K562 (cell line): ENCODE measurements around the gene TUT1. TPM values are rescaled to one million over a fixed set of nuclear protein-coding genes. Genes with fewer than 3 reads are reported as not detected.

Source experiments
- ASH1L ChIP-seq: fragments of 450-650 bp; IDR thresholded peaks from 2 replicates; pipeline ENCODE4 v1.6.1; 2018; ENCODE audit warnings: borderline replicate concordance, mild to moderate bottlenecking, low read depth; ENCODE audit not compliant: partially characterized antibody
- ATF1 ChIP-seq, 2 experiments: fragments of 450-650 bp in 1 of 2; IDR thresholded peaks; 2 replicates each; pipeline ENCODE4 v1.6.1; 2016; ENCODE audit warnings: missing compliant biosample characterization in 1 of 2, missing genetic modification characterization in 1 of 2
- CCNT2 ChIP-seq: IDR thresholded peaks from 2 replicates; pipeline ENCODE4 v1.6.1; 2011; ENCODE audit warnings: borderline replicate concordance, low read depth, mild to moderate bottlenecking, moderate library complexity, mixed read lengths, low read length; ENCODE audit not compliant: insufficient read length; ENCODE audit errors: extremely low read depth
- ILF3 ChIP-seq: fragments of 450-650 bp; IDR thresholded peaks from 2 replicates; pipeline ENCODE4 v1.6.1; 2018; ENCODE audit warnings: antibody characterized with exemption, mild to moderate bottlenecking, moderate library complexity, borderline replicate concordance
- L3MBTL2 ChIP-seq: fragments of 450-650 bp; IDR thresholded peaks from 2 replicates; pipeline ENCODE4 v1.6.1; 2016; ENCODE audit warnings: mild to moderate bottlenecking, moderate library complexity
- LARP7 ChIP-seq: fragments of 450-650 bp; IDR thresholded peaks from 2 replicates; pipeline ENCODE4 v1.6.1; 2016
- NEUROD1 ChIP-seq: fragments of 150-350 bp; IDR thresholded peaks from 2 replicates; pipeline ENCODE4 v1.6.1; 2014; ENCODE audit warnings: borderline replicate concordance, low read length, low read depth; ENCODE audit not compliant: partially characterized antibody
- NR2C1 ChIP-seq, 2 experiments: fragments of 450-650 bp; IDR thresholded peaks; 2 replicates each; pipeline ENCODE4 v1.6.1; 2017; ENCODE audit warnings: mild to moderate bottlenecking in 2 of 2, antibody characterized with exemption in 1 of 2, inconsistent platforms in 1 of 2, missing compliant biosample characterization in 1 of 2, missing genetic modification characterization in 1 of 2
- RBFOX2 ChIP-seq: fragments of 200-400 bp; formaldehyde crosslinking; IDR thresholded peaks from 2 replicates; pipeline ENCODE4 v1.6.1; 2017; ENCODE audit warnings: low read depth, mild to moderate bottlenecking, low read length, moderate library complexity
- ZNF311 ChIP-seq: fragments of 250-450 bp; sonication (Bioruptor Pico); IDR thresholded peaks from 2 replicates; pipeline ENCODE4 v1.4.0; 2020; ENCODE audit warnings: mild to moderate bottlenecking, moderate library complexity
- ZNF764 ChIP-seq: fragments of 250-450 bp; sonication (Bioruptor Pico); IDR thresholded peaks from 2 replicates; pipeline ENCODE4 v1.4.0; 2020; ENCODE audit warnings: low read depth, mild to moderate bottlenecking, moderate library complexity
- polyA plus RNA-seq, 8 experiments: library from polyadenylated mRNA; depleted of rRNA in 4 of 8; stranded (reverse) in 5 of 8; unstranded in 3 of 8; fragments of >200 nt; fragmentation: Nextera tagmentation in 2 of 8; fragmentation: Illumina TruSeq in 1 of 8; extraction: Ambion mirVana in 2 of 8; extraction: Trizol in 1 of 8; gene quantifications; 2 replicates each; pipeline versions ENCODE4 v1.2.1 to v1.2.3, GENCODE V29; 2011 to 2014; ENCODE audit warnings: inconsistent platforms in 1 of 8, missing spikeins in 1 of 8
- total RNA-seq, 7 experiments: library from RNA; depleted of rRNA in 6 of 7; stranded (reverse); fragments of >200 nt in 6 of 7; fragmentation: Illumina TruSeq in 2 of 7; extraction: Trizol in 2 of 7; gene quantifications; 2 replicates each; pipeline versions ENCODE4 v1.2.1 to v1.2.3, GENCODE V29; 2011 to 2021; ENCODE audit warnings: low replicate concordance in 1 of 7
- TF ChIP-seq, protein P1 (sequence below): fragments of 450-650 bp; formaldehyde crosslinking; IDR thresholded peaks from 2 replicates; pipeline ENCODE4 v1.4.0; 2022; ENCODE audit warnings: mild to moderate bottlenecking, moderate library complexity
- TF ChIP-seq, protein P2 (sequence below): sonication (generic); formaldehyde crosslinking; IDR thresholded peaks from 2 replicates; pipeline ENCODE4 v1.8.1; 2023; ENCODE audit warnings: missing genetic modification reagents, mild to moderate bottlenecking, borderline replicate concordance
- TF ChIP-seq, protein P3 (sequence below): fragments of 450-650 bp; formaldehyde crosslinking; IDR thresholded peaks from 2 replicates; pipeline ENCODE4 v1.4.0; 2020; ENCODE audit warnings: mild to moderate bottlenecking, moderate library complexity
- TF ChIP-seq, protein P4 (sequence below): fragments of 450-650 bp; formaldehyde crosslinking; IDR thresholded peaks from 2 replicates; pipeline ENCODE4 v1.4.0; 2022; ENCODE audit warnings: missing genetic modification characterization
- TF ChIP-seq, protein P5 (sequence below): fragments of 450-650 bp; IDR thresholded peaks from 2 replicates; pipeline ENCODE4 v1.6.1; 2016; ENCODE audit warnings: borderline replicate concordance

The TUT1 gene
- total and polyA plus RNA-seq, 9 of the 15 experiments (the other 6 are each of a cell fraction or from before 2014, with no cell fraction given), result 0.66 to 44.3 (median 15.7) TPM

DNA sequence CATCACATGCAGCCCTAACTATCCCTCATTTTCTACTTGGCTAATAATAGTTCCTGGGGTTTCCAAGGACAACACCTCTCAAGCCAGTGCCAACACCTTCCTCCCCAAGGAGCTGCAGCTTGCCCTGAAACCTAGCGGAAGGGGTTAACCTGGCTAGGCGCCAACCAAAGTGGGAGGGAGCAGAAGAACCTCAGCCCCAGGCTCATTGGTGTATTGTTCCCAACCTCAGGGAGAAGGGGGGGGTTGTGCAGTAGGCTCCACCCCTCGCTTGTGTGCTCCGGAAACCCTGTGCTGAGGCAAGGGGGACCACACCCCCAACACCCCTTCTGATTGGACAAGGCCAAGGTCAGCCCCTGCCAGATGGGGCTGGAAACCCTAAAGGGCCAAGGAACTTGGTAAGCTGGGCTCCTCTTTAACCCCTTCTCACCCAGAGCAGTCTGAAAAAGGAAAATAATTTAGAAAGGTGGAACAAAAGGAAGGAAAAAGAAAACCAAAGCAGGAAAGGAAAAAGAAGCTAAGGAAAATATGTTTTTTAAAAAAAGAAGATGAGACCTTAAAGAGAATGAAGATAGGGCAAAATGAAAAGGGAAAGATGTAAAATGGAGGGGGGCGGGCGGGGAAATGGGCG, 7.9 kb upstream of the TUT1 start (continued):
- TF ChIP-seq, protein P1, sequence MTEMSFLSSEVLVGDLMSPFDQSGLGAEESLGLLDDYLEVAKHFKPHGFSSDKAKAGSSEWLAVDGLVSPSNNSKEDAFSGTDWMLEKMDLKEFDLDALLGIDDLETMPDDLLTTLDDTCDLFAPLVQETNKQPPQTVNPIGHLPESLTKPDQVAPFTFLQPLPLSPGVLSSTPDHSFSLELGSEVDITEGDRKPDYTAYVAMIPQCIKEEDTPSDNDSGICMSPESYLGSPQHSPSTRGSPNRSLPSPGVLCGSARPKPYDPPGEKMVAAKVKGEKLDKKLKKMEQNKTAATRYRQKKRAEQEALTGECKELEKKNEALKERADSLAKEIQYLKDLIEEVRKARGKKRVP (CRISPR knock-in tag), result no peak
- no peak for TF ChIP-seq ATF1 (CRISPR knock-in tag; IDR thresholded peaks at IDR 0.05)
- TF ChIP-seq ATF1 (tag; IDR thresholded peaks at IDR 0.05), result peak; percentile 66
- TF ChIP-seq, protein P2, sequence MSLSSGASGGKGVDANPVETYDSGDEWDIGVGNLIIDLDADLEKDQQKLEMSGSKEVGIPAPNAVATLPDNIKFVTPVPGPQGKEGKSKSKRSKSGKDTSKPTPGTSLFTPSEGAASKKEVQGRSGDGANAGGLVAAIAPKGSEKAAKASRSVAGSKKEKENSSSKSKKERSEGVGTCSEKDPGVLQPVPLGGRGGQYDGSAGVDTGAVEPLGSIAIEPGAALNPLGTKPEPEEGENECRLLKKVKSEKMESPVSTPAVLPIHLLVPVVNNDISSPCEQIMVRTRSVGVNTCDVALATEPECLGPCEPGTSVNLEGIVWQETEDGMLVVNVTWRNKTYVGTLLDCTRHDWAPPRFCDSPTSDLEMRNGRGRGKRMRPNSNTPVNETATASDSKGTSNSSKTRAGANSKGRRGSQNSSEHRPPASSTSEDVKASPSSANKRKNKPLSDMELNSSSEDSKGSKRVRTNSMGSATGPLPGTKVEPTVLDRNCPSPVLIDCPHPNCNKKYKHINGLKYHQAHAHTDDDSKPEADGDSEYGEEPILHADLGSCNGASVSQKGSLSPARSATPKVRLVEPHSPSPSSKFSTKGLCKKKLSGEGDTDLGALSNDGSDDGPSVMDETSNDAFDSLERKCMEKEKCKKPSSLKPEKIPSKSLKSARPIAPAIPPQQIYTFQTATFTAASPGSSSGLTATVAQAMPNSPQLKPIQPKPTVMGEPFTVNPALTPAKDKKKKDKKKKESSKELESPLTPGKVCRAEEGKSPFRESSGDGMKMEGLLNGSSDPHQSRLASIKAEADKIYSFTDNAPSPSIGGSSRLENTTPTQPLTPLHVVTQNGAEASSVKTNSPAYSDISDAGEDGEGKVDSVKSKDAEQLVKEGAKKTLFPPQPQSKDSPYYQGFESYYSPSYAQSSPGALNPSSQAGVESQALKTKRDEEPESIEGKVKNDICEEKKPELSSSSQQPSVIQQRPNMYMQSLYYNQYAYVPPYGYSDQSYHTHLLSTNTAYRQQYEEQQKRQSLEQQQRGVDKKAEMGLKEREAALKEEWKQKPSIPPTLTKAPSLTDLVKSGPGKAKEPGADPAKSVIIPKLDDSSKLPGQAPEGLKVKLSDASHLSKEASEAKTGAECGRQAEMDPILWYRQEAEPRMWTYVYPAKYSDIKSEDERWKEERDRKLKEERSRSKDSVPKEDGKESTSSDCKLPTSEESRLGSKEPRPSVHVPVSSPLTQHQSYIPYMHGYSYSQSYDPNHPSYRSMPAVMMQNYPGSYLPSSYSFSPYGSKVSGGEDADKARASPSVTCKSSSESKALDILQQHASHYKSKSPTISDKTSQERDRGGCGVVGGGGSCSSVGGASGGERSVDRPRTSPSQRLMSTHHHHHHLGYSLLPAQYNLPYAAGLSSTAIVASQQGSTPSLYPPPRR (CRISPR knock-in tag), result peak; percentile 64; the same call in 1 of the 2 replicates
- TF ChIP-seq ASH1L, result peak; percentile 60
- TF ChIP-seq, protein P3, sequence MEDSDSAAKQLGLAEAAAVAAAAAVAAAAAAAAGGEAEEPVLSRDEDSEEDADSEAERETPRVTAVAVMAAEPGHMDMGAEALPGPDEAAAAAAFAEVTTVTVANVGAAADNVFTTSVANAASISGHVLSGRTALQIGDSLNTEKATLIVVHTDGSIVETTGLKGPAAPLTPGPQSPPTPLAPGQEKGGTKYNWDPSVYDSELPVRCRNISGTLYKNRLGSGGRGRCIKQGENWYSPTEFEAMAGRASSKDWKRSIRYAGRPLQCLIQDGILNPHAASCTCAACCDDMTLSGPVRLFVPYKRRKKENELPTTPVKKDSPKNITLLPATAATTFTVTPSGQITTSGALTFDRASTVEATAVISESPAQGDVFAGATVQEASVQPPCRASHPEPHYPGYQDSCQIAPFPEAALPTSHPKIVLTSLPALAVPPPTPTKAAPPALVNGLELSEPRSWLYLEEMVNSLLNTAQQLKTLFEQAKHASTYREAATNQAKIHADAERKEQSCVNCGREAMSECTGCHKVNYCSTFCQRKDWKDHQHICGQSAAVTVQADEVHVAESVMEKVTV, result no peak
- TF ChIP-seq, protein P4, sequence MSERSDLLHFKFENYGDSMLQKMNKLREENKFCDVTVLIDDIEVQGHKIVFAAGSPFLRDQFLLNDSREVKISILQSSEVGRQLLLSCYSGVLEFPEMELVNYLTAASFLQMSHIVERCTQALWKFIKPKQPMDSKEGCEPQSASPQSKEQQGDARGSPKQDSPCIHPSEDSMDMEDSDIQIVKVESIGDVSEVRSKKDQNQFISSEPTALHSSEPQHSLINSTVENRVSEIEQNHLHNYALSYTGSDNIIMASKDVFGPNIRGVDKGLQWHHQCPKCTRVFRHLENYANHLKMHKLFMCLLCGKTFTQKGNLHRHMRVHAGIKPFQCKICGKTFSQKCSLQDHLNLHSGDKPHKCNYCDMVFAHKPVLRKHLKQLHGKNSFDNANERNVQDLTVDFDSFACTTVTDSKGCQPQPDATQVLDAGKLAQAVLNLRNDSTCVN (CRISPR knock-in tag), result no peak
- peak; percentile 57 for TF ChIP-seq NEUROD1
- TF ChIP-seq, protein P5, sequence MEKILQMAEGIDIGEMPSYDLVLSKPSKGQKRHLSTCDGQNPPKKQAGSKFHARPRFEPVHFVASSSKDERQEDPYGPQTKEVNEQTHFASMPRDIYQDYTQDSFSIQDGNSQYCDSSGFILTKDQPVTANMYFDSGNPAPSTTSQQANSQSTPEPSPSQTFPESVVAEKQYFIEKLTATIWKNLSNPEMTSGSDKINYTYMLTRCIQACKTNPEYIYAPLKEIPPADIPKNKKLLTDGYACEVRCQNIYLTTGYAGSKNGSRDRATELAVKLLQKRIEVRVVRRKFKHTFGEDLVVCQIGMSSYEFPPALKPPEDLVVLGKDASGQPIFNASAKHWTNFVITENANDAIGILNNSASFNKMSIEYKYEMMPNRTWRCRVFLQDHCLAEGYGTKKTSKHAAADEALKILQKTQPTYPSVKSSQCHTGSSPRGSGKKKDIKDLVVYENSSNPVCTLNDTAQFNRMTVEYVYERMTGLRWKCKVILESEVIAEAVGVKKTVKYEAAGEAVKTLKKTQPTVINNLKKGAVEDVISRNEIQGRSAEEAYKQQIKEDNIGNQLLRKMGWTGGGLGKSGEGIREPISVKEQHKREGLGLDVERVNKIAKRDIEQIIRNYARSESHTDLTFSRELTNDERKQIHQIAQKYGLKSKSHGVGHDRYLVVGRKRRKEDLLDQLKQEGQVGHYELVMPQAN, result no peak; the same call in 1 of the 2 replicates
- no peak for TF ChIP-seq ZNF764 (CRISPR knock-in tag)
- 0 out of 2 replicates have a peak, but pooled peaks have one; percentile 25 for TF ChIP-seq LARP7
- peak; percentile 74 for TF ChIP-seq NR2C1 (IDR thresholded peaks at IDR 0.05)
- peak; percentile 73 for TF ChIP-seq NR2C1 (tag; IDR thresholded peaks at IDR 0.05)
- peak; percentile 39 for TF ChIP-seq CCNT2
- peak; percentile 49 for TF ChIP-seq L3MBTL2
- no peak for TF ChIP-seq ZNF311 (CRISPR knock-in tag)
- TF ChIP-seq ILF3, result no peak
- TF ChIP-seq RBFOX2, result peak; percentile 70
